Activated B cell treated with CpG ODN at 0.5 μM for 24 hours (primary cell): Measurements from ENCODE around the gene CCDC122. TPM values are rescaled to one million over a fixed set of nuclear protein-coding genes. Genes with fewer than 3 reads are reported as not detected.

ENCODE experiments used
- ATAC-seq: fragments of 200-7000 bp; cut with Tn5 transposase; one replicate; pipeline ENCODE4 v1.10.0; 2021; ENCODE audit warnings: low read depth, mild to moderate bottlenecking, moderate library complexity
- CTCF ChIA-PET: fragments of 350-600 bp; sonication (Branson Sonifier 250); formaldehyde crosslinking; loops from one replicate; lab custom pipeline; 2021; ENCODE audit warnings: antibody characterized with exemption; lab: Charles Lee
- POLR2A ChIA-PET: fragments of 350-600 bp; sonication (Branson Sonifier 250); formaldehyde crosslinking; loops from one replicate; lab custom pipeline; 2021; ENCODE audit warnings: antibody characterized with exemption; lab: Charles Lee
- DNase-seq: peaks from one replicate; pipeline ENCODE4 v3.0.0; 2022
- H3K27ac Mint-ChIP-seq: one replicate; pipeline ENCODE4 v1.8.0; 2020; ENCODE audit warnings: mixed read lengths
- H3K27me3 Mint-ChIP-seq: one replicate; pipeline ENCODE4 v1.8.0; 2021; ENCODE audit warnings: mixed read lengths
- H3K36me3 Mint-ChIP-seq: one replicate; pipeline ENCODE4 v1.8.0; 2021; ENCODE audit warnings: low read depth, mixed read lengths
- H3K4me1 Mint-ChIP-seq: one replicate; pipeline ENCODE4 v1.8.0; 2021; ENCODE audit warnings: mixed read lengths
- H3K4me3 Mint-ChIP-seq: one replicate; pipeline ENCODE4 v1.8.0; 2020; ENCODE audit warnings: mild to moderate bottlenecking, mixed read lengths
- H3K9me3 Mint-ChIP-seq: one replicate; pipeline ENCODE4 v1.8.0; 2020; ENCODE audit warnings: mixed read lengths
- CTCF ChIP-seq: fragments of 200-600 bp; IDR thresholded peaks from one replicate; pipeline ENCODE4 v1.8.0; 2022; ENCODE audit warnings: antibody characterized with exemption, mild to moderate bottlenecking
- intact Hi-C: fragments of 100-400 bp; cut with micrococcal nuclease; formaldehyde crosslinking; loops from one replicate; pipeline ENCODE4 v1.15.1; 2024
- total RNA-seq: library from RNA; stranded (reverse); gene quantifications from 2 replicates; pipeline ENCODE4 v1.2.3, GENCODE V29; 2022

CCDC122 gene
- total RNA-seq, 1 donor from 2014 or later, result 7.1 TPM

DNA sequence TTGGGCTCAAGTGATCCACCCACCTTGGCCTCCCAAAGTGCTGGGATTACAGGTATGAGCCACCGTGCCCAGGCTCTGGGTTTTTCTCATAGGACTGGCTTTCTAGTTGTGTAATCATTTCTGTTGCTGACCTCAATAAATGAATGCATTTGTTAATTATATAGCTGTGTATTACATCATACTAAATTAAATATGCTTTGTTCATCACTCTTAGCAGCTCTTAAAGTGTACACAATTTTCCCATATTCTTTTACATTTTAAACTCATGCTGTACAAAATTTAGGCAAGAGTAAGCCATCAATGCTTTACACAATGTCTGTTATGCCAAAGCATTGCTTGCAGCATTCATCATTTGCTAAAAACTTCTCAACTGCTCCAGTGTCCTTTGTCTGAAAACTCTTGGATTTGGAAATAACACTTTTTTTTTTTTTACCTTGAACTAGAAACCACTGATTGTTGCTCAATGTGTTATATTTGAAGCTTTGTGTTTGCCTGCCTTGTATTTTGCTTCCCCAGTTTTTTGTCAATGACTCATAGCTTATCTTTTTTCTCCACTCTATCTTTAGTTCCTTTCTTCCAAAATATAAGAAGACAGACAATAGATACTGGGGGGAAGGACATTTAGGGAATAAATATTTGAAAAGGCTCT, 31.4 kb downstream of the CCDC122 start:
- ChIA-PET CTCF (no interaction called here), POLR2A (no interaction called here)
- Mint-ChIP-seq H3K9me3 (peaks cover 36% of the 10 kb centered on the region), H3K4me3 (no peak overlapping the region), H3K4me1 (no peaks in the 10 kb centered on the region), H3K27ac (no peak overlapping the region), H3K27me3 (no peaks in the 10 kb centered on the region), H3K36me3 (peaks cover 44% of the 10 kb centered on the region)
- DNase-seq (no peak), ATAC-seq (no peak)
- no peak for TF ChIP-seq CTCF
- intact Hi-C loops, result no loop called here

- ATAC-seq (no peak), DNase-seq (no peak)
- H3K36me3 Mint-ChIP-seq, result peaks cover 29% of the 10 kb centered on the region
- ChIA-PET CTCF (no interaction called here), POLR2A (no interaction called here)
- no peak overlapping the region for H3K27ac Mint-ChIP-seq
- no peaks in the 10 kb centered on the region for H3K27me3 Mint-ChIP-seq
- no peak overlapping the region for H3K4me3 Mint-ChIP-seq
- H3K4me1 Mint-ChIP-seq, result no peaks in the 10 kb centered on the region
- peaks cover 22% of the 10 kb centered on the region for H3K9me3 Mint-ChIP-seq
- intact Hi-C loops, result no loop called here
- TF ChIP-seq CTCF, result no peak
Measured at GRCh38 chr13:43846496-43847158, 32.9 kb downstream of the CCDC122 start.

GRCh38 chr13:43838909-43839308, 40.6 kb downstream of the CCDC122 start:
- DNase-seq (no peak), ATAC-seq (no peak)
- intact Hi-C loops, result no loop called here
- H3K4me3 Mint-ChIP-seq, result no peak overlapping the region
- H3K36me3 Mint-ChIP-seq, result no peaks in the 10 kb centered on the region
- TF ChIP-seq CTCF, result no peak
- ChIA-PET POLR2A (no interaction called here), CTCF (no interaction called here)
- H3K27ac Mint-ChIP-seq, result no peak overlapping the region
- peaks cover 3% of the 10 kb centered on the region for H3K9me3 Mint-ChIP-seq
- no peaks in the 10 kb centered on the region for H3K4me1 Mint-ChIP-seq
- H3K27me3 Mint-ChIP-seq, result no peaks in the 10 kb centered on the region

- CTCF ChIA-PET, result no interaction called here
- no peak for TF ChIP-seq CTCF
- intact Hi-C loops, result no loop called here
- no peaks in the 10 kb centered on the region for H3K9me3 Mint-ChIP-seq
- no peaks in the 10 kb centered on the region for H3K27me3 Mint-ChIP-seq
- no peak for DNase-seq
- no peak overlapping the region for H3K27ac Mint-ChIP-seq
- no peak overlapping the region for H3K4me3 Mint-ChIP-seq
- ATAC-seq, result no peak
- POLR2A ChIA-PET, result no interaction called here
- H3K36me3 Mint-ChIP-seq, result no peaks in the 10 kb centered on the region
- no peaks in the 10 kb centered on the region for H3K4me1 Mint-ChIP-seq
Measured at GRCh38 chr13:43835701-43836100, 43.8 kb downstream of the CCDC122 start.

GRCh38 chr13:43831088-43831487, 48.5 kb downstream of the CCDC122 start:
- no peak for ATAC-seq
- CTCF ChIA-PET, result no interaction called here
- POLR2A ChIA-PET, result no interaction called here

More at GRCh38 chr13:43831088-43831487, 48.5 kb downstream of the CCDC122 start:
- H3K36me3 Mint-ChIP-seq, result no peaks in the 10 kb centered on the region
- DNase-seq, result no peak
- no peaks in the 10 kb centered on the region for H3K9me3 Mint-ChIP-seq
- intact Hi-C loops, result no loop called here
- no peaks in the 10 kb centered on the region for H3K4me1 Mint-ChIP-seq
- TF ChIP-seq CTCF, result no peak
- H3K27ac Mint-ChIP-seq, result no peak overlapping the region
- no peaks in the 10 kb centered on the region for H3K27me3 Mint-ChIP-seq
- H3K4me3 Mint-ChIP-seq, result no peak overlapping the region
